ENCODE measurements around the gene PRKG1.

PRKG1 gene

GRCh38 chr10:51606825-51607462 is 532.7 kb downstream of the PRKG1 start:
- no peak for TF ChIP-seq POLR2AphosphoS5 (IDR thresholded peaks at IDR 0.05; ENCODE audit: low read depth, low read length)
- TF ChIP-seq SIN3A (IDR thresholded peaks at IDR 0.05; ENCODE audit: borderline replicate concordance, insufficient read depth, low read length), result no peak
- no peak for TF ChIP-seq TAF1 (IDR thresholded peaks at IDR 0.05; ENCODE audit: borderline replicate concordance, insufficient read depth, low read length)
- no peak for TF ChIP-seq FOXP2 (optimal IDR thresholded peaks at IDR 0.05; ENCODE audit: borderline replicate concordance, extremely low read depth, extremely low read length, insufficient read depth)
- TF ChIP-seq, protein P1, sequence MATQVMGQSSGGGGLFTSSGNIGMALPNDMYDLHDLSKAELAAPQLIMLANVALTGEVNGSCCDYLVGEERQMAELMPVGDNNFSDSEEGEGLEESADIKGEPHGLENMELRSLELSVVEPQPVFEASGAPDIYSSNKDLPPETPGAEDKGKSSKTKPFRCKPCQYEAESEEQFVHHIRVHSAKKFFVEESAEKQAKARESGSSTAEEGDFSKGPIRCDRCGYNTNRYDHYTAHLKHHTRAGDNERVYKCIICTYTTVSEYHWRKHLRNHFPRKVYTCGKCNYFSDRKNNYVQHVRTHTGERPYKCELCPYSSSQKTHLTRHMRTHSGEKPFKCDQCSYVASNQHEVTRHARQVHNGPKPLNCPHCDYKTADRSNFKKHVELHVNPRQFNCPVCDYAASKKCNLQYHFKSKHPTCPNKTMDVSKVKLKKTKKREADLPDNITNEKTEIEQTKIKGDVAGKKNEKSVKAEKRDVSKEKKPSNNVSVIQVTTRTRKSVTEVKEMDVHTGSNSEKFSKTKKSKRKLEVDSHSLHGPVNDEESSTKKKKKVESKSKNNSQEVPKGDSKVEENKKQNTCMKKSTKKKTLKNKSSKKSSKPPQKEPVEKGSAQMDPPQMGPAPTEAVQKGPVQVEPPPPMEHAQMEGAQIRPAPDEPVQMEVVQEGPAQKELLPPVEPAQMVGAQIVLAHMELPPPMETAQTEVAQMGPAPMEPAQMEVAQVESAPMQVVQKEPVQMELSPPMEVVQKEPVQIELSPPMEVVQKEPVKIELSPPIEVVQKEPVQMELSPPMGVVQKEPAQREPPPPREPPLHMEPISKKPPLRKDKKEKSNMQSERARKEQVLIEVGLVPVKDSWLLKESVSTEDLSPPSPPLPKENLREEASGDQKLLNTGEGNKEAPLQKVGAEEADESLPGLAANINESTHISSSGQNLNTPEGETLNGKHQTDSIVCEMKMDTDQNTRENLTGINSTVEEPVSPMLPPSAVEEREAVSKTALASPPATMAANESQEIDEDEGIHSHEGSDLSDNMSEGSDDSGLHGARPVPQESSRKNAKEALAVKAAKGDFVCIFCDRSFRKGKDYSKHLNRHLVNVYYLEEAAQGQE (IDR thresholded peaks at IDR 0.05; ENCODE audit: insufficient read depth in 1 of 2, low read depth in 2 of 2, low read length in 2 of 2), result no peak

DNA sequence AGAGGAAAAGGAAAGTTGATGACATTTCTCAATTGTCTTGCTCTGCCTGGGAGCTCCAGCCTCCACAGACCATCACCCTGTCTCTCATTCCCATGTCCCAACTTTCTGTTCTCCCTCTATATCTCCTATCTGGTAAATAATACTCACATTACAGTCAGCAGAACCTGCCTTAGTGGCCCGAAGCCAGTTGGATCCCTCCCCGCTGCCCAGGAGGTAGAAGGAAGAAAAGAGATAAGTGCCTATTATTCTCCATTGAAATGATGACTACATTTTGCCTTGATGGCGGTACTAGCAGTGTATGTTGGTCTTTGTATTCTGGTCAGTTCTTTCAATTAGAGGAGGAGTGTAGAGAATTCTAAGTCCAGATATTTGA is 533.2 kb downstream of the PRKG1 start:
- TF ChIP-seq SIN3A (IDR thresholded peaks at IDR 0.05; ENCODE audit: borderline replicate concordance, insufficient read depth, low read length) (no peak), POLR2AphosphoS5 (IDR thresholded peaks at IDR 0.05; ENCODE audit: low read depth, low read length) (no peak), FOXP2 (optimal IDR thresholded peaks at IDR 0.05; ENCODE audit: borderline replicate concordance, extremely low read depth, extremely low read length, insufficient read depth) (no peak), TAF1 (IDR thresholded peaks at IDR 0.05; ENCODE audit: borderline replicate concordance, insufficient read depth, low read length) (no peak)
- TF ChIP-seq, protein P1 (IDR thresholded peaks at IDR 0.05; ENCODE audit: insufficient read depth in 1 of 2, low read depth in 2 of 2, low read length in 2 of 2), result no peak

DNA sequence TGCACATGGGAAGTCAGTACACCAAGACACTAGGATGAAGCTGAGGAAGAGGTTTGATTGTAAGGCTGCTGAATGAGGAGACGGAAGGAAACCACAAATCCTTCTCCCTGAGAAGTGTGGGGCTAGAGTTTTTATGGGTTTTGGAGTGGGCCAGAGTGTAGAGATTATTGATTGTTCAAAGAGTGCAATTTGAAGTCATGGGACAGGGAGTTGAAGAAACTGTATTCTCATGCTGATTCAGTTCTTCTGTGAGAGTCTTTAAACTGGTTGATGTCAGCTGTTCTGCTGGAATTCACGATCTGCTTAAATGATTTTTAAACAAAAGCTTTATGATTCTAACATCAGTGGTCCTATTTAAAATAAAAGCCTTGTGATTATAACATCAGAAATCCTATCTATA is 533.9 kb downstream of the PRKG1 start:
- no peak for TF ChIP-seq SIN3A (IDR thresholded peaks at IDR 0.05; ENCODE audit: borderline replicate concordance, insufficient read depth, low read length)
- no peak for TF ChIP-seq POLR2AphosphoS5 (IDR thresholded peaks at IDR 0.05; ENCODE audit: low read depth, low read length)
- TF ChIP-seq, protein P1 (IDR thresholded peaks at IDR 0.05; ENCODE audit: insufficient read depth in 1 of 2, low read depth in 2 of 2, low read length in 2 of 2), result no peak
- no peak for TF ChIP-seq TAF1 (IDR thresholded peaks at IDR 0.05; ENCODE audit: borderline replicate concordance, insufficient read depth, low read length)
- no peak for TF ChIP-seq FOXP2 (optimal IDR thresholded peaks at IDR 0.05; ENCODE audit: borderline replicate concordance, extremely low read depth, extremely low read length, insufficient read depth)

GRCh38 chr10:51615764-51616298 is 541.5 kb downstream of the PRKG1 start:
- no peak for TF ChIP-seq POLR2AphosphoS5 (IDR thresholded peaks at IDR 0.05; ENCODE audit: low read depth, low read length)
- no peak for TF ChIP-seq FOXP2 (optimal IDR thresholded peaks at IDR 0.05; ENCODE audit: borderline replicate concordance, extremely low read depth, extremely low read length, insufficient read depth)
- TF ChIP-seq SIN3A (IDR thresholded peaks at IDR 0.05; ENCODE audit: borderline replicate concordance, insufficient read depth, low read length), result no peak
- TF ChIP-seq, protein P1 (IDR thresholded peaks at IDR 0.05; ENCODE audit: insufficient read depth in 1 of 2, low read depth in 2 of 2, low read length in 2 of 2), result no peak
- no peak for TF ChIP-seq TAF1 (IDR thresholded peaks at IDR 0.05; ENCODE audit: borderline replicate concordance, insufficient read depth, low read length)
